ENCODE data around the gene DHX35.

DNA sequence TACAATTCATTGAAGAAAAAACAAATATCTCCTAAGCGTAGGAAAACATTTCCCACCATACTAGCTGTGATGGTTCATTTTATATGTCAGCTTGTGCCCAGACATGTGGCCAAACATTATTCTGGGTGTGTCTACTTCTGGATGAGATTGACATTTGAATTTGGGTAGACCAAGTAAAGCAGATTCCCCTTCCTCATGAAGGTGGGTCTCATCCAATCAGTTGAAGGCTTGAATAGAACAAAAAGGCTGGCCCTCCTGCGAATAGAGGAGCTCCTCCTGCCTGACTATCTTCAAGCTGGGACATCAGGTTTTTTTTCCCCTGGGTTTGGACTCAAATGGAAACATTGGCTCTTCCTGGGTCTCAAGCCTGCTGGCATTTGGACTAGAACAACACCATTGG is 113.6 kb downstream of the DHX35 start:
- TF ChIP-seq NANOG (IDR thresholded peaks at IDR 0.05; ENCODE audit: borderline replicate concordance) (no peak), CREB1 (CRISPR knock-in tag; IDR thresholded peaks at IDR 0.05; ENCODE audit: low read depth) (no peak), EZH2 (IDR thresholded peaks at IDR 0.05; ENCODE audit: low read depth, unreplicated experiment) (no peak), POLR2AphosphoS5 (IDR thresholded peaks at IDR 0.05; ENCODE audit: low read depth) (no peak), STAT1 (IDR thresholded peaks at IDR 0.05; ENCODE audit: unreplicated experiment) (no peak), EZH2phosphoT487 (IDR thresholded peaks at IDR 0.05; ENCODE audit: unreplicated experiment) (no peak), JUNB (IDR thresholded peaks at IDR 0.05; ENCODE audit: unreplicated experiment) (no peak)
- TF ChIP-seq, protein P1, sequence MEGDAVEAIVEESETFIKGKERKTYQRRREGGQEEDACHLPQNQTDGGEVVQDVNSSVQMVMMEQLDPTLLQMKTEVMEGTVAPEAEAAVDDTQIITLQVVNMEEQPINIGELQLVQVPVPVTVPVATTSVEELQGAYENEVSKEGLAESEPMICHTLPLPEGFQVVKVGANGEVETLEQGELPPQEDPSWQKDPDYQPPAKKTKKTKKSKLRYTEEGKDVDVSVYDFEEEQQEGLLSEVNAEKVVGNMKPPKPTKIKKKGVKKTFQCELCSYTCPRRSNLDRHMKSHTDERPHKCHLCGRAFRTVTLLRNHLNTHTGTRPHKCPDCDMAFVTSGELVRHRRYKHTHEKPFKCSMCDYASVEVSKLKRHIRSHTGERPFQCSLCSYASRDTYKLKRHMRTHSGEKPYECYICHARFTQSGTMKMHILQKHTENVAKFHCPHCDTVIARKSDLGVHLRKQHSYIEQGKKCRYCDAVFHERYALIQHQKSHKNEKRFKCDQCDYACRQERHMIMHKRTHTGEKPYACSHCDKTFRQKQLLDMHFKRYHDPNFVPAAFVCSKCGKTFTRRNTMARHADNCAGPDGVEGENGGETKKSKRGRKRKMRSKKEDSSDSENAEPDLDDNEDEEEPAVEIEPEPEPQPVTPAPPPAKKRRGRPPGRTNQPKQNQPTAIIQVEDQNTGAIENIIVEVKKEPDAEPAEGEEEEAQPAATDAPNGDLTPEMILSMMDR (conservative IDR thresholded peaks at IDR 0.05; ENCODE audit: low read depth in 2 of 2) = no peak
- TF ChIP-seq, protein P2, sequence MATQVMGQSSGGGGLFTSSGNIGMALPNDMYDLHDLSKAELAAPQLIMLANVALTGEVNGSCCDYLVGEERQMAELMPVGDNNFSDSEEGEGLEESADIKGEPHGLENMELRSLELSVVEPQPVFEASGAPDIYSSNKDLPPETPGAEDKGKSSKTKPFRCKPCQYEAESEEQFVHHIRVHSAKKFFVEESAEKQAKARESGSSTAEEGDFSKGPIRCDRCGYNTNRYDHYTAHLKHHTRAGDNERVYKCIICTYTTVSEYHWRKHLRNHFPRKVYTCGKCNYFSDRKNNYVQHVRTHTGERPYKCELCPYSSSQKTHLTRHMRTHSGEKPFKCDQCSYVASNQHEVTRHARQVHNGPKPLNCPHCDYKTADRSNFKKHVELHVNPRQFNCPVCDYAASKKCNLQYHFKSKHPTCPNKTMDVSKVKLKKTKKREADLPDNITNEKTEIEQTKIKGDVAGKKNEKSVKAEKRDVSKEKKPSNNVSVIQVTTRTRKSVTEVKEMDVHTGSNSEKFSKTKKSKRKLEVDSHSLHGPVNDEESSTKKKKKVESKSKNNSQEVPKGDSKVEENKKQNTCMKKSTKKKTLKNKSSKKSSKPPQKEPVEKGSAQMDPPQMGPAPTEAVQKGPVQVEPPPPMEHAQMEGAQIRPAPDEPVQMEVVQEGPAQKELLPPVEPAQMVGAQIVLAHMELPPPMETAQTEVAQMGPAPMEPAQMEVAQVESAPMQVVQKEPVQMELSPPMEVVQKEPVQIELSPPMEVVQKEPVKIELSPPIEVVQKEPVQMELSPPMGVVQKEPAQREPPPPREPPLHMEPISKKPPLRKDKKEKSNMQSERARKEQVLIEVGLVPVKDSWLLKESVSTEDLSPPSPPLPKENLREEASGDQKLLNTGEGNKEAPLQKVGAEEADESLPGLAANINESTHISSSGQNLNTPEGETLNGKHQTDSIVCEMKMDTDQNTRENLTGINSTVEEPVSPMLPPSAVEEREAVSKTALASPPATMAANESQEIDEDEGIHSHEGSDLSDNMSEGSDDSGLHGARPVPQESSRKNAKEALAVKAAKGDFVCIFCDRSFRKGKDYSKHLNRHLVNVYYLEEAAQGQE (IDR thresholded peaks at IDR 0.05; ENCODE audit: unreplicated experiment) = no peak
